Lower leg skin (tissue), 4 donors: ENCODE measurements around the gene GPC5. TPM values are rescaled to one million over a fixed set of nuclear protein-coding genes. Genes with fewer than 3 reads are reported as not detected.

Experiments
- DNase-seq, 2 donors: peaks; one replicate each; pipeline ENCODE4 v3.0.0-alpha.2; 2019; ENCODE audit warnings: low spot score in 2 of 2
- H3K4me3 ChIP-seq: fragments of 200-600 bp; sonication (generic); 2 replicates; pipeline ENCODE4 v1.5.1; 2017; ENCODE audit warnings: mild to moderate bottlenecking, low read depth; ENCODE audit not compliant: poor library complexity, severe bottlenecking
- CTCF ChIP-seq, 3 donors: fragments of 450-650 bp; IDR thresholded peaks; one replicate each; pipeline ENCODE4 v1.5.1; 2016; ENCODE audit warnings: antibody characterized with exemption in 3 of 3, mild to moderate bottlenecking in 3 of 3, moderate library complexity in 2 of 3
- POLR2A ChIP-seq, 2 donors: fragments of 450-650 bp; IDR thresholded peaks; one replicate each; pipeline ENCODE4 v1.6.1; 2016 to 2017; ENCODE audit warnings: antibody characterized with exemption in 2 of 2, mild to moderate bottlenecking in 1 of 2, moderate library complexity in 1 of 2
- WGBS, 2 donors: methylation state at CpG; one replicate each; pipeline ENCODE4 v1.1.5; 2018; 5-methylcytosine and 5-hydroxymethylcytosine counted together
- intact Hi-C: fragments of 100-400 bp; cut with DNase I; formaldehyde crosslinking; loops from one replicate; pipeline ENCODE4 v1.15.0; 2023; ENCODE audit warnings: low total_unique reads
- total RNA-seq, 4 donors: library from RNA; depleted of rRNA; stranded (reverse); fragments of >200 nt; gene quantifications; one replicate each; pipeline ENCODE4 v1.1.0, GENCODE V29; 2016

The GPC5 gene
- total RNA-seq, 4 donors from 2014 or later, result 0.46 to 1.3 (median 0.82) TPM

DNA sequence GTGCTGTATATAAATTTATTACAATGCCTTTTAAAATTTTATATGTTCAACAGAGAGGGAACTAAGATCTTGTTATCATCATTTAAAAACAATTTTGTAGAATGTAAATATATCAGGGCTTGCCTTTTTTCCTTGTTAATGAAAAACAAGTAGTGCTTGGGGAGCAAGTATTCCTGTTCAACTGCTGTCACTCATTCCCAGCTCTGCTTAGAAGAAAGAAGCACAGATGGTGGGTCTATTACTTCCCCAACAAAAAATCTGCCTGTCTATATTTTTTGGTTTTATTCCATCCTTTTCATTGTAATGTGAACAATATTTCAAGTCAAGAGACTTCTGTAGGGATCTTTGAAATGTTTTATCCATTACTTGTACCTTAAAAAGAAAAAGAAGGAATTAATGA lies 503.9 kb downstream of the GPC5 start:
- DNase-seq, result no peak
- intact Hi-C loops, result no loop called here
- TF ChIP-seq CTCF (IDR thresholded peaks at IDR 0.05), result no peak
- no peak for TF ChIP-seq POLR2A (IDR thresholded peaks at IDR 0.05)
- no peak overlapping the region for H3K4me3 ChIP-seq

DNA sequence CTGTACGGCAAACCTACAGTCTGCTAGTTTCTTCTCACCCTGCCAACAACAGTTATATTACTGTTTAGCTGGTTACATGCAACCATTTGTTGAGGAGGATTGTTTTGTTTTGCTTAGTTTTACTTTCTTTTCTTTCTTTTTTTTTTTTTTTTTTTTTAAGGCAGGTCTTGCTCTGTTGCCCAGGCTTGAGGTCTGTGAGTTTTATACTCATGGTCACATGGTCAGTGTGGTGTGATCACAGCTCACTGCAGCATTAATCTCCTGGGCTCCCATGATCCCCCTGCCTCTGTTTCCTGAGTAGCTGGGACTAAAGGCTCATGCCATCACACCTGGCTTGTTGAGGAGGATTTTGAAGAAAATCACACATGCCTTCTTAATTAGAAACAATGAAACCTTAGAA lies 505.6 kb downstream of the GPC5 start:
- 0% methylated on average over 1 of the region's 1 CpG for WGBS, 2 donors
- DNase-seq, result no peak
- intact Hi-C loops, result no loop called here
- no peak overlapping the region for H3K4me3 ChIP-seq
- TF ChIP-seq POLR2A (IDR thresholded peaks at IDR 0.05), result no peak
- TF ChIP-seq CTCF (IDR thresholded peaks at IDR 0.05), result no peak

GRCh38 chr13:91904597-91904996 lies 506.2 kb downstream of the GPC5 start:
- H3K4me3 ChIP-seq, result no peak overlapping the region
- intact Hi-C loops, result no loop called here
- 48 to 52% methylated on average over 1 of the region's 1 CpG for WGBS, 2 donors
- TF ChIP-seq POLR2A (IDR thresholded peaks at IDR 0.05) (no peak), CTCF (IDR thresholded peaks at IDR 0.05) (no peak)
- no peak for DNase-seq

GRCh38 chr13:91907398-91907797 lies 509.0 kb downstream of the GPC5 start:
- no peak for DNase-seq
- H3K4me3 ChIP-seq, result no peak overlapping the region
- intact Hi-C loops, result no loop called here
- TF ChIP-seq CTCF (IDR thresholded peaks at IDR 0.05) (no peak), POLR2A (IDR thresholded peaks at IDR 0.05) (no peak)
- WGBS, 2 donors, result 78 to 85% methylated on average over 1 of the region's 1 CpG

DNA sequence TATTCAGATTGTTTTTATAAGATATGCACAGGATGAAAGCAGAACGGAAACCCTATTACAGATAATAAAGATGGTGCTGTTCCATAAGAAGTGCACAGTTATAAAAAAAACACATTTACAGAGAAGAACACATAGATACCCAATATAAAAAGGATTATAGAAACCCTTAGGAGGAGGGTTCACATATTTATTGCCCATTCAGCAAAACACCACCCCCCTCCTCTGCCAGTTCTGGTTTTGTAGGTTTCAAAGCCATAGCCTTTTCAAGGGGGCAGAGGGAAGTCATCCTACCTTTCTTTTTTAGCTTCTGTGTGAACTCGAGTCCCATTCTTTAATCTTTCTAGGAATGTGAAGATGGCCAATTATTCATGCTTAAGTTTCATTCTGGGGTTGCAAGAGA lies 511.2 kb downstream of the GPC5 start:
- H3K4me3 ChIP-seq, result no peak overlapping the region
- no peak for DNase-seq
- no peak for TF ChIP-seq POLR2A (IDR thresholded peaks at IDR 0.05)
- WGBS, 2 donors, result 70 to 78% methylated on average over 2 of the region's 2 CpGs
- intact Hi-C loops, result no loop called here

DNA sequence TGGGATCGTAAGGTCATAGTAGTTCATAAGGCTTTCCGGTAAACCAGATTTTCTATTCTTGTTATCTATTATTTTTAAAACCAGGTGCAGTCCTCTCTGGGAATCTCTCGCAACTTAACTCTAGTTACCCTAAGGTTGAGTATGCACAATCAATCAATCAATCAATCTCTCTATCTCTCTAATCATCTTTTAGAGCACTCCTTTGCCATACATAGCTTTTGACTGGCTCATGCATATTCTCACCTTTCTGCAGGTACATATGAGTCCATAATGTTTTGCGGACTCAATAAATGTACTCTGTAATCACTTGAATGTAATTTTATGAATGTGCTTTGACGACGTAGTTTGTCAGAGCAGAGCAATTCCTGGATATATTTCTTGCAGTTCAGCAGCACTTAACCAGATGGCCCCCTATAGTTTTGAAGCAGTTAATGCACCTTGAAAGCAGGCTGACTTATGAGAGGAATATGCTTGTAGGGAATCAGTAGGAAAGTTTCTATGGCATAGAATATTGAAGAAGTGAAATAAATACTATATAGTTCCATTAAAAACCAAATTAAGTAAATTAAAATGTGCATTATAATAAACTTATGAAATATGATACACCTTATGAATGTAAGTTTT lies 524.7 kb downstream of the GPC5 start:
- no peak for DNase-seq
- TF ChIP-seq CTCF (IDR thresholded peaks at IDR 0.05), result no peak
- no peak for TF ChIP-seq POLR2A (IDR thresholded peaks at IDR 0.05)
- no peak overlapping the region for H3K4me3 ChIP-seq
- intact Hi-C loops, result no loop called here
- 68 to 76% methylated on average over 6 of the region's 6 CpGs for WGBS, 2 donors
